ENCODE data around the gene TMOD4.

The TMOD4 gene

DNA sequence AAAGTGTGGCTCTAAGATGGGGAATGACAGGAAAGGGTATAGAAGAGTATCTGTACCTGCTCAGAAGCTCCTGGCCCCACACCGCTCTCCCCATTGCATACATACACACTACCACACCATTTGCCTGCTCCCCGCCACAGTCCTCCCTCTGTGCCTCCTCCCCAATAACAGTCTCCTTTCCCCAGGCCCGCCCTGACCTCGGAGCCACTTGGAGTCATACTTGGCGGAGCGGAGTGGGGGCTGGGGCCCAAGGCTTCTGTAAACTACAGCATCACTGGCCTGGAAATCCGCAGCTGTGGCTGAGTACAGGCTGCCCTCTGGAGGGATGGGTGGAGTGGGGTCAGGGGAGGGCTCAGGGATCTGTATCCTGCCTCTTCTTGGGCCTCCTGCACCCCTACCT lies 38.0 kb downstream of the TMOD4 start:
- TF ChIP-seq, protein P1, sequence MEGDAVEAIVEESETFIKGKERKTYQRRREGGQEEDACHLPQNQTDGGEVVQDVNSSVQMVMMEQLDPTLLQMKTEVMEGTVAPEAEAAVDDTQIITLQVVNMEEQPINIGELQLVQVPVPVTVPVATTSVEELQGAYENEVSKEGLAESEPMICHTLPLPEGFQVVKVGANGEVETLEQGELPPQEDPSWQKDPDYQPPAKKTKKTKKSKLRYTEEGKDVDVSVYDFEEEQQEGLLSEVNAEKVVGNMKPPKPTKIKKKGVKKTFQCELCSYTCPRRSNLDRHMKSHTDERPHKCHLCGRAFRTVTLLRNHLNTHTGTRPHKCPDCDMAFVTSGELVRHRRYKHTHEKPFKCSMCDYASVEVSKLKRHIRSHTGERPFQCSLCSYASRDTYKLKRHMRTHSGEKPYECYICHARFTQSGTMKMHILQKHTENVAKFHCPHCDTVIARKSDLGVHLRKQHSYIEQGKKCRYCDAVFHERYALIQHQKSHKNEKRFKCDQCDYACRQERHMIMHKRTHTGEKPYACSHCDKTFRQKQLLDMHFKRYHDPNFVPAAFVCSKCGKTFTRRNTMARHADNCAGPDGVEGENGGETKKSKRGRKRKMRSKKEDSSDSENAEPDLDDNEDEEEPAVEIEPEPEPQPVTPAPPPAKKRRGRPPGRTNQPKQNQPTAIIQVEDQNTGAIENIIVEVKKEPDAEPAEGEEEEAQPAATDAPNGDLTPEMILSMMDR (IDR thresholded peaks at IDR 0.05; ENCODE audit: low read depth, low read length) = no peak
- no peak overlapping the region for H3K4me3 ChIP-seq (ENCODE audit: low read depth, low read length)

DNA sequence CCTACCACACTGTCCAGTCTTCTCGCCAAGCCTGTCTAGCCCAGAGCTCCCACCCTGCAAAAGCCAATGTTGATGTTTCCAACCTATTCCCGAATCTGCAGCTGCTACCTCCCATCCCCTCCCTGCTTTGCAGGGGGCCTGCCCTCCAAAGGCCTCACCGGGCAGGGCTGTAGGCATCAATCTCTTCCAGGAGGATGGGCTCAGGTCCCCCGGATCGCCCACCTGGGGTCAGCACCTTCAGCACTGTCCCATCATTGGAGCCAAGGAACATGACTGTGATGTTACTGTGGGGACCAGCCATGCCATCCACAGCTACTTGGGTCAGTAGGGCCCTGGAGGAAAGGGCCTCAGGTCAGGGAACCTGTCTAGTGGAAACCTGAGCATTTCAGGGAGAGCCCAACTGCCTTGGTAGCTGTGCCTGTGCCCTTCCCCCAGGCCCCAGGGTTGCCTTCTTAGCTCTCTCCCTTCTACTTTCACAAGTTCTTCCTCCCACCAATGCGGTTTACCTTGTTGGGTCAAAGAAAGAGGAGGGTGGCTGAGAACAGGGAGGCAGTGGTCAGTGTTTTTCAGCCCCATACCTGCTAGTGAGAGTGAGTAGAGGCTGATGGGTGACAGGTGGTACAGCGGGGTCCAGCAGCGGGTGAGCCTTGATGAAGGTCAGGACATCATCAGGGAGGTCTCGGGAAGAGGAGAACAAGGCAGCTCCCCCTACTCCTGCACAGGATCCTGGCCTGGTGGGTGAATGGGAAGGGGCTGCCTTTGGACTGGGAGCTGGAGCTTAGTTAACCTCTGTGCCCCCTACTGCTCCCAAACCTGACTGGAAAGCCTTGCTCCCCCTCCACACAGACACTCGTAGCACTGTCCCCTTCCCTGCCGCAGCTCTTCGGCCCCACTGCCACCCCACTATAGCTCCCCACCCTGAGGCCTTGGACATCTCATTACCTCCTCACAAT lies 40.1 kb downstream of the TMOD4 start:
- no peak overlapping the region for H3K4me3 ChIP-seq (ENCODE audit: low read depth, low read length)
- TF ChIP-seq, protein P1 (IDR thresholded peaks at IDR 0.05; ENCODE audit: low read depth, low read length) = no peak

DNA sequence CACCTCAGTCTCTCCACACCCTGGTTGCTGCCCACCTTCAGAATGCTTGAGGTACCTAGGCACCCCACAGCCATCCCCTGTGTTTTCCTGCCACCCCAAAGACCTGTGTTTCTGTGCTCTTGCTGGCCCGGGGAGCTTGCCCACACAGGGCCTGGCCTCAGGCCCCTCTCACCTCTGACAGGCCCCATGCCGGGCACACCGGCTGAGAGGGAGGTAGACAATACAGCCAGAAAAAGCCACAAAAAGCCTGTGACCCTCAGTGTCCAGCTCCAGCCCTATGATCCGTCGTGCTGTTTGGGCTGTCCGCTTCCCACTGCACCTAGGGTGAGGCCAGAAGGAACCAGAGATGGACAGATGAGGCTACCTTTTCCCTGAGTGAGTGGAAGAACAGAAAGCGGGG lies 40.8 kb downstream of the TMOD4 start:
- H3K4me3 ChIP-seq (ENCODE audit: low read depth, low read length) = no peak overlapping the region
- TF ChIP-seq, protein P1 (IDR thresholded peaks at IDR 0.05; ENCODE audit: low read depth, low read length) = no peak

DNA sequence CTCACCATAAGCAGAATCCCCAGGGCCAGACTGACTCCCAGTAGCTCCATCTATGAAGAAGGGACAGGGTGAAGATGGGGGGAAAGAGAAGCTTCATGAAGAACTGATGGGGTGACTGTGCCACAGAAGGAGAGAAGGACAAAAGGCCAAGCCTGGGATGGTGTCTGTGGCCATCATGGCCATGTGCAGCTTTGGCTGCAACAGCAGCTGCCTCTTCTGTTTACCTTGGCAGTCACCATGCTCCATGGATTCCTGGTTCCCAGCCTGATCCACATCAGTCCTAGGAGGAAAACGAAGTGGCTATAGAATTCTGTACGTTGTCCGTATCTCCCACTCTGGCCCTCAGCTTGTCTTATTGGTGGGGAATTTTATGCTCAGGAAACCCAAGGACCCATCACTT lies 41.4 kb downstream of the TMOD4 start:
- no peak overlapping the region for H3K4me3 ChIP-seq (ENCODE audit: low read depth, low read length)
- TF ChIP-seq, protein P1 (IDR thresholded peaks at IDR 0.05; ENCODE audit: low read depth, low read length) = no peak

DNA sequence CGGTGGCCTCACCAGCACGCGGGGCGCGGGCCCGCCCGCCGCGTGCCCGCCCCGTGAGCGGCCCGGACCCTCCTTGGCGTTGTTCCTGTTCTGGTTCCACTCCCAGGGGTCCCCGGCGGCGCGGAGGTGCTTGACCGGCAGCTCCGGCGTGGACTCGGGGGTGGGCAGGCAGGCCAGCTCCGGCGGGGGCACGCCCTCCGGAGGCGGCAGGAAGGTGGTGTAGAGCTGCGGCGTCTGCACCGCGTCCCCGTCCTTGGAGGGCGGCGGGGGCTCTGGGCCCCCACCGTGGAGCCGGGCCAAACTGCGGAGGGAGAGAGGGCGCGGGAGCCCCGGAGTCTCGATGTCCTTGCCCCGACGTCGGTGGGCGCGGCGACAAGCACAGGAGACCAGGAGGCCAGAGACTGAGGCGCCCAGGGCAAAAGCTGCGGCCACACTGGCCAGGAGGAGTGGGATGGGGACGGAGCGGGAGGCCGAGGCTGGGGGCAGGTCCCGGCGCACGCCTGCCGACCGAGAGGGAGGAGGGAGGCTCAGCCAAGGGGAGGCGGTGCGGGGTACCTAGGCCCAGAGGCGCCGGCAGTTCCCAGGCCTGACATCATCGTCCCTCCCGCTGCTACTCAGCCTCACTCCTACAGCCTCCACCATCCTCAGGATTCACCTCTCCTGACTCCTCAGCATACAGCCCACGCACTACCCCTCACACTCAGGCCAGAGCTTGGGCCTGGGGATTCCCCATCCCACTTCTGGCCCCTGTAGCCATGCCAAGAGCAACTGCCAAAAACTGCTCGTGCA lies 42.6 kb downstream of the TMOD4 start:
- TF ChIP-seq, protein P1 (IDR thresholded peaks at IDR 0.05; ENCODE audit: low read depth, low read length) = no peak
- H3K4me3 ChIP-seq (ENCODE audit: low read depth, low read length) = no peak overlapping the region

DNA sequence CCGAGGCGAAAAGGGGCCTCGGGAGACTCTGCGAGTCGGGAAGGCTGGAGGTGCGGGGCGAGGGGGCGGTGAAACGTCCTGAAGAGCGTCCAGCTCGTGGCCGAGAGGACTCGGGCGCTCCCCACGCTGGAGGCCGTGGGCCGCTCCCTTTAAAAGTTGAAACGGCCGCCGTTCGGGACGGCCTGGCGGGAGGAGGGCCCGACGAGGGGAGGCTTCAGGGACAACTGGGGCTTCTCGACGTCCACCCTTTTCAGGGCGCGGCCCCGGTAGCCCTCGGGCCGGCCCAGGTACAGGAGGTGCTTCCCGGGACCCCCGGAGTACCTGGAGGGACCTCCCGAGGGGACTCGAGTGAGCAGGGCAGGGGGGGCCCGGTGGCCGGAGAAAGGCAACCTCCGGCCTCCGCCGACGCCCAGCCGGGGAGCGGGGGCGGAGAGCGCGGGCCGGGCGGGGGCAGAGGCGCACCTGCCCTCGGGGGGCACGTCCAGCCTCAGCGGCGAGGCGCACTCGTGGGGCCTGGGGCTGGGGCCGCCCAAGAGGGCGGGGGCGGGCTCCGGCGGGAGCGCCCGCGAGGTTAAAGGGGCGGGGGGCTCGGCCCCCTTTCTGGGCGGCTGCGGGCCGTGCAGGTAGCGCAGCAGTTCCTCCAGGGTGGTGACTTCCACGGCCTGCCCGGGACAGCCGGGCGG lies 43.3 kb downstream of the TMOD4 start:
- TF ChIP-seq, protein P1 (IDR thresholded peaks at IDR 0.05; ENCODE audit: low read depth, low read length) = no peak

More for the DNA sequence above, 43.3 kb downstream of the TMOD4 start:
- H3K4me3 ChIP-seq (ENCODE audit: low read depth, low read length) = no peak overlapping the region

All from WI38 (cell line).